ENCODE measurements around the gene LTC4S. TPM values are rescaled to one million over a fixed set of nuclear protein-coding genes. Genes with fewer than 3 reads are reported as not detected.
"Not testable (repeated sequence)": the region's sequence is repeated elsewhere in the genome, so short reads cannot be mapped to it uniquely, and the experiment has no call there.

LTC4S gene
- total RNA-seq = 1 to 10 TPM in 1 of 2 experiments, under 1 TPM in 1; 0.48 to 1.1 TPM

DNA sequence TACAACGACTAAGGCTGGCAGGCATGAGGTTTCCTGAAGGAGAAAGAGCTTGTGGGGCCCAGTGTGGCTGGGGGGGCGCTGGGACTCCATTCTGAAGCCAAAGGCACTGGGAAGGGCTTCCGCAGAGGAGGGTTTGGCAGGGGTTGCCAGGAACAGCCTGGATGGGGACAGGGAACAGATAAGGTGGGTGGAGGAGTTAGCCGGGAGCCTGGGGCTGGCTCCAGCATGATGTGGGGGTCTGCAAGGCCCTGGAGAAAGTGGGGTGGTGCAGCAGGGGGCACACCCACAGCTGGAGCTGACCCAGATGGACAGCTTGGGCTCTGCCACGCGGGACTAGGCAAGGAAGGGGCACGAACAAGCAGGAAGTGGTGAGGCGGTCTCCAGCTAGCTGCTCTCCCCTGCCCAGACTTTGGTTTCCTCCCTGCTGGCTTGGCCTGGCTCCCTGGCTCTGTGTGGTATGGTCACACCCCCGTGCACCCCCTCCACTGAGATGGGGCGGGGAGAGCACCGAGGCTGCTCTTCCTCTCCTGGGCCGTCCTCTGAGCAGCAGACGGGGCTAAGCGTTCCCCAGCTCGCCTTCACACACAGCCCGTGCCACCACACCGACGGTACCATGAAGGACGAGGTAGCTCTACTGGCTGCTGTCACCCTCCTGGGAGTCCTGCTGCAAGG is at the start of gene LTC4S:
TSS of gene LTC4S (plus strand) at position 519 of the 672 bp plus-strand sequence. CDS start at position 614, 95 bp downstream.
- no peaks in the 10 kb centered on the region for H3K9me3 Mint-ChIP-seq
- H3K27ac Mint-ChIP-seq = peak within 1 kb of the TSS; percentile 23
- ChIA-PET POLR2A (interaction anchor here (1.2 to 2.4 kb wide), 2 partner anchors 13 to 25 kb away, joined by 4 to 8 read pairs; partner anchors contain the start of gene MGAT4B), CTCF (interaction anchor here (0.7 to 5.2 kb wide), 3 partner anchors 8 to 298 kb away, joined by 3 to 46 read pairs (median 7); no protein-coding TSS in a partner anchor)
- peaks cover 25% of the 10 kb centered on the region for H3K4me1 Mint-ChIP-seq (ENCODE audit: low read depth)
- no peaks in the 10 kb centered on the region for H3K27me3 Mint-ChIP-seq
- intact Hi-C loops (cut with micrococcal nuclease) = loop anchor here (10.0 kb wide), 1 partner anchor 239 kb away; the partner anchor contains the start of gene RUFY1
- H3K36me3 Mint-ChIP-seq = peaks cover 4% of the 10 kb centered on the region
- peak; percentile 59 for DNase-seq
- peak within 1 kb of the TSS; percentile 60 for H3K4me3 Mint-ChIP-seq

DNA sequence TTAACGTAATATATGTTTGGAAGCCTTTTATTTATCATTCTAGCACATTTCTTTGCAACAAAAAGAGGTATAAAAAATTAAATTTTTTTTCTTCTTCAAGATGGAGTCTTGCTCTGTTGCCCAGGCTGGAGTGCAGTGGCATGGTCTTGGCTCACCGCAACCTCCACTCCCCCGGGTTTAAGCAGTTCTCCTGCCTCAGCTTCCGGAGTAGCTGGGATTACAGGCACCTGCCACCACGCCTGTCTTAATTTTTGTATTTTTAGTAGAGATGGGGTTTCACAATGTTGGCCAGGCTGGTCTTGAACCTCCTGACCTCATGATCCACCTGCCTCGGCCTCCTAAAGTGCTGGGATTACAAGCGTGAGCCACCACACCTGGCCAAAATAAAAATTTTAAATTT is 49.7 kb upstream of the LTC4S start:
- DNase-seq; POLR2A ChIA-PET; H3K27ac Mint-ChIP-seq; H3K9me3 Mint-ChIP-seq; H3K27me3 Mint-ChIP-seq; intact Hi-C loops (cut with micrococcal nuclease); H3K4me3 Mint-ChIP-seq: not testable (repeated sequence)
- peaks cover 30% of the 10 kb centered on the region for H3K4me1 Mint-ChIP-seq (ENCODE audit: low read depth)
- peaks cover 11% of the 10 kb centered on the region for H3K36me3 Mint-ChIP-seq
- CTCF ChIA-PET = interaction anchor here (1.9 kb wide), 1 partner anchor 19 kb away, joined by 9 read pairs; no protein-coding TSS in a partner anchor

DNA sequence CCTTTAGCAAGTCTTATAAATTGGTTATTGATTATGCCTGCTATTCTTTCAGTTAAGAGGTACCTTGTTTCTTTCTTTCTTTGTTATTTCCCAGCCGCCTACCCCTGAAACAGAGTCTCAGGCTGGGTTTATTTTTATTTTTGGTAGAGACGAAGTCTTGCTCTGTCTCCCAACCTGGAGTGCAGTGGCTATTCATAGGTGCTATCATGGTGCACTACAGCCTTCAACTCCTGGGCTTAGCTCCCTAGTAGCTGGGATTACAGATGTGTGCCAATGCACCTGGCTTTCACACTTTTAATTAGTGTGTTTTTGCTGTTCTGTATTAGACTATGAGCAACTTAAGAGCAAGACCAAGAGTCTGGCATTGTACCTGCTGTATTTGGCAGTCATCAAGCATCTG is 46.9 kb upstream of the LTC4S start:
- Mint-ChIP-seq H3K4me1 (ENCODE audit: low read depth) (peaks cover 24% of the 10 kb centered on the region), H3K36me3 (peaks cover 6% of the 10 kb centered on the region), H3K27me3 (no peaks in the 10 kb centered on the region), H3K4me3 (no peak overlapping the region), H3K9me3 (no peaks in the 10 kb centered on the region), H3K27ac (no peak overlapping the region)
- intact Hi-C loops (cut with micrococcal nuclease) = no loop called here
- POLR2A ChIA-PET = no interaction called here
- CTCF ChIA-PET = no interaction called here
- no peak for DNase-seq

- no peak overlapping the region for H3K27ac Mint-ChIP-seq
These were observed 46.0 kb upstream of the LTC4S start for GRCh38 chr5:179747811-179748210.

GRCh38 chr5:179749857-179750508 is 43.8 kb upstream of the LTC4S start:
- peak overlapping the region; percentile 2 for H3K27ac Mint-ChIP-seq
- no peaks in the 10 kb centered on the region for H3K27me3 Mint-ChIP-seq
- H3K9me3 Mint-ChIP-seq = no peaks in the 10 kb centered on the region
- CTCF ChIA-PET = interaction anchor here (0.6 to 3.4 kb wide), 4 partner anchors 10 to 206 kb away, joined by 3 to 14 read pairs (median 4); no protein-coding TSS in a partner anchor
- POLR2A ChIA-PET = interaction anchor here (1.5 kb wide), 1 partner anchor 12 kb away, joined by 4 read pairs; no protein-coding TSS in a partner anchor
- intact Hi-C loops (cut with micrococcal nuclease) = no loop called here
- H3K4me3 Mint-ChIP-seq = no peak overlapping the region
- H3K36me3 Mint-ChIP-seq = peaks cover 5% of the 10 kb centered on the region
- peaks cover 39% of the 10 kb centered on the region for H3K4me1 Mint-ChIP-seq (ENCODE audit: low read depth)
- DNase-seq = no peak

More at GRCh38 chr5:179747811-179748210, 46.0 kb upstream of the LTC4S start:
- H3K9me3 Mint-ChIP-seq = no peaks in the 10 kb centered on the region
- H3K27me3 Mint-ChIP-seq = no peaks in the 10 kb centered on the region
- ChIA-PET POLR2A (no interaction called here), CTCF (interaction anchor here (0.5 kb wide), 1 partner anchor 77 kb away, joined by 3 read pairs; no protein-coding TSS in a partner anchor)
- no peak for DNase-seq
- H3K4me1 Mint-ChIP-seq (ENCODE audit: low read depth) = peaks cover 22% of the 10 kb centered on the region
- no peak overlapping the region for H3K4me3 Mint-ChIP-seq
- intact Hi-C loops (cut with micrococcal nuclease) = no loop called here
- peaks cover 5% of the 10 kb centered on the region for H3K36me3 Mint-ChIP-seq

DNA sequence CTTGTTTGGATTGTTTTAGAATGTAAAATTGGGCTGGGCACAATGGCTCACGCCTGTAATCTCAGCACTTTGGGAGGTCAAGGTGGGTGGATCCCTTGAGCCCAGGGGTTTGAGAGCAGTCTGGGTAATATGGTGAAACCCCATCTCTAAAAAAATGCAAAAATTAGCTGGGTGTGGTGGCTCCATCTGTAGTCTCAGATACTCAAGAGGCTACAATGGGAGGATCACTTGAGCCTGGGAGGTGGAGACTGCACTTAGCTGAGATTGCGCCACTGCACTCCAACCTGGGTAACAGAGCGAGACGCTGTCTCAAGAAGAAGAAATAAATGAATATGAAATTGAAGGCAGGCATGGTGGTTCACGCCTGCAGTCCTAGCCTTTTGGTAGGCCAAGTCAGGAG is 39.8 kb upstream of the LTC4S start:
- H3K36me3 Mint-ChIP-seq = peaks cover 1% of the 10 kb centered on the region
- no peak overlapping the region for H3K4me3 Mint-ChIP-seq
- peak overlapping the region; percentile 49 for H3K27ac Mint-ChIP-seq
- peaks cover 44% of the 10 kb centered on the region for H3K4me1 Mint-ChIP-seq (ENCODE audit: low read depth)
- POLR2A ChIA-PET = no interaction called here
- no peaks in the 10 kb centered on the region for H3K27me3 Mint-ChIP-seq
- intact Hi-C loops (cut with micrococcal nuclease) = no loop called here
- no peak for DNase-seq
- CTCF ChIA-PET = interaction anchor here (3.4 kb wide), 1 partner anchor 9 kb away, joined by 12 read pairs; no protein-coding TSS in a partner anchor
- H3K9me3 Mint-ChIP-seq = no peaks in the 10 kb centered on the region

- no peak for DNase-seq
- intact Hi-C loops (cut with micrococcal nuclease) = no loop called here
- Mint-ChIP-seq H3K4me1 (ENCODE audit: low read depth) (peaks cover 51% of the 10 kb centered on the region), H3K27ac (peak overlapping the region; percentile 58), H3K9me3 (no peaks in the 10 kb centered on the region), H3K36me3 (peaks cover 1% of the 10 kb centered on the region), H3K4me3 (no peak overlapping the region), H3K27me3 (no peaks in the 10 kb centered on the region)
- CTCF ChIA-PET = interaction anchor here (3.4 kb wide), 1 partner anchor 8 kb away, joined by 12 read pairs; no protein-coding TSS in a partner anchor
- POLR2A ChIA-PET = interaction anchor here (0.6 kb wide), 1 partner anchor 14 kb away, joined by 4 read pairs; no protein-coding TSS in a partner anchor
These were observed 38.8 kb upstream of the LTC4S start for GRCh38 chr5:179755022-179755421.

DNA sequence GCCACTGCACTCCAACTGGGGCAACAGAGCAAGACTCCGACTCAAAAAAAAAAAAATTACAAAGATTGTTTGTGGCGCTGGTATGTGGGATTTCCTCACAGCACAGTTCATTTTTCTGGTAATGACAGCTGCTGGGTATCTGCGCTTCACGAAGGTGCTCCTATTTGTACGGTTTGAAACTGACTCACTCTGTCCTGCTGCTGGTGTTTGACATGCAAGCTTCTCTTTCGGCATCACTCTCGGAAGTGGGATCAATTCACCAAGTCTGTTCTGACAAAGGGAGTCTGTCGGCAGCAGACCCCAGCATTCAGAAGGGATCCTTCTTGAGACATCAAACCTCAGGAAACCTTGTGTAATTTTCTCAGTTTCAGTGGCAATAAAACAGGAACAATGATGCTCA is 34.8 kb upstream of the LTC4S start:
- Mint-ChIP-seq H3K4me1 (ENCODE audit: low read depth) (peaks cover 68% of the 10 kb centered on the region), H3K4me3 (no peak overlapping the region), H3K27me3 (no peaks in the 10 kb centered on the region), H3K27ac (peak overlapping the region; percentile 74), H3K36me3 (no peaks in the 10 kb centered on the region), H3K9me3 (no peaks in the 10 kb centered on the region)
- CTCF ChIA-PET = no interaction called here
- intact Hi-C loops (cut with micrococcal nuclease) = no loop called here
- peak; percentile 39 for DNase-seq
- POLR2A ChIA-PET = interaction anchor here (1.2 kb wide), 1 partner anchor 27 kb away, joined by 3 read pairs; no protein-coding TSS in a partner anchor

GRCh38 chr5:179759581-179760551 is 33.9 kb upstream of the LTC4S start:
- Mint-ChIP-seq H3K36me3 (no peaks in the 10 kb centered on the region), H3K27ac (peak overlapping the region; percentile 74), H3K9me3 (no peaks in the 10 kb centered on the region), H3K4me1 (ENCODE audit: low read depth) (peaks cover 58% of the 10 kb centered on the region), H3K27me3 (no peaks in the 10 kb centered on the region), H3K4me3 (peak overlapping the region; percentile 7)
- intact Hi-C loops (cut with micrococcal nuclease) = loop anchor here (1.0 to 10.0 kb wide), 4 partner anchors 28 to 331 kb away; partner anchors contain the start of genes CANX, MAML1 and TBC1D9B
- peak; percentile 61 for DNase-seq
- ChIA-PET CTCF (interaction anchor here (0.7 to 1.4 kb wide), 2 partner anchors 10 to 12 kb away, joined by 3 to 5 read pairs; no protein-coding TSS in a partner anchor), POLR2A (interaction anchor here (1.2 to 1.3 kb wide), 3 partner anchors 27 to 136 kb away, joined by 3 to 4 read pairs (median 4); partner anchors contain the start of genes HNRNPH1 and MAML1)

DNA sequence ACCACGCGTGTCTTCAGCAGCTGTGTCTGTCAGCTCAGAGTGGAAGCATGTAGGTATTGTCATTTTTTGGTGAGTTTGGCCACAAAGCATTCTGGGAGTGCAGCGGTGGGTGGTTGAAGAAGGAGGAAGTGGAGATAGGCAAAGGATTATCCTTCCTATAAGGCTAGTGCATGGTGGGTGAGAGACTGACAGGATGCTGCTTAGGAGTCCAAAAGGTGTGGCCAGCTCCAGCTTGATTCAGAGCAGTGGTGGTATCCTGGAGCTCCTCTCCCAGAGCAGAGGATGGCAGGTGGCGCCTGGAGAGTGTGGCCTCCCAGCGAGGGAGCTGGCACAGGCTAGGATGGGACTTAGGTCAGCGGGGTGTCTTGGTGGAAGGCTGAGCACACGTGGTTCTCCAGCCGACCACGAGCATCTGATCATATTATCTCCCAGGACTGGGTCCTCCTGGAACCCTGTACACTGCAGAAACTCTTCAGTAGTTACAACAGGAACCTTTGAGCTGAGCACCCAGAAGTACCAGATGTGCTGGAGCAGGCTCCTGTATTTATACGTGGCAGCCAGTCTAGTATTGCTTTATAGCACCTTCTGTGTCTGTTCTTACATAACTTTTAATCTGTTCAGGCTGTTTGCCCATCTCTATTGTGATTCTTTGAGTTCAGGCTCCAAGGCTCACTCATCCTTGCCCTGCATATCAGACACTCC is 31.6 kb upstream of the LTC4S start:
- Mint-ChIP-seq H3K27me3 (no peaks in the 10 kb centered on the region), H3K9me3 (no peaks in the 10 kb centered on the region), H3K4me1 (ENCODE audit: low read depth) (peaks cover 60% of the 10 kb centered on the region), H3K36me3 (peaks cover 13% of the 10 kb centered on the region), H3K4me3 (no peak overlapping the region), H3K27ac (peak overlapping the region; percentile 49)
- ChIA-PET POLR2A (interaction anchor here (0.6 to 1.3 kb wide), 3 partner anchors 26 to 219 kb away, joined by 3 to 6 read pairs (median 4); no protein-coding TSS in a partner anchor), CTCF (interaction anchor here (1.1 to 4.9 kb wide), 27 partner anchors 8 to 446 kb away, joined by 3 to 61 read pairs (median 5); partner anchors contain the start of genes CBY3, HNRNPH1, LTC4S and MAML1)
- intact Hi-C loops (cut with micrococcal nuclease) = loop anchor here (2.0 to 10.0 kb wide), 2 partner anchors 35 to 143 kb away; partner anchors contain the start of gene TBC1D9B
- DNase-seq = peak; percentile 57
